HCT116 (cell line): ENCODE results near the gene STON2.

ENCODE experiments used
- CEBPB ChIP-seq: IDR thresholded peaks from 2 replicates; pipeline ENCODE4 v1.6.1; 2012; ENCODE audit warnings: low read depth
- EZH2phosphoT487 ChIP-seq: fragments of 200-600 bp; IDR thresholded peaks from 2 replicates; pipeline ENCODE4 v1.6.1; 2018; ENCODE audit warnings: antibody characterized with exemption, borderline replicate concordance
- JUND ChIP-seq: IDR thresholded peaks from 2 replicates; pipeline ENCODE4 v1.6.1; 2012
- POLR2A ChIP-seq: IDR thresholded peaks from 2 replicates; pipeline ENCODE4 v1.7.0; 2011; ENCODE audit warnings: borderline replicate concordance; ENCODE audit not compliant: insufficient read depth, insufficient read length; ENCODE audit errors: extremely low read depth
- POLR2AphosphoS5 ChIP-seq: IDR thresholded peaks from 2 replicates; pipeline ENCODE4 v1.6.1; 2011; ENCODE audit warnings: mild to moderate bottlenecking, low read depth, low read length, moderate library complexity
- TF ChIP-seq, protein P1 (sequence below), 3 experiments: fragments of 200-600 bp in 1 of 3; sonication (generic) in 1 of 3; IDR thresholded peaks in 2 of 3; conservative IDR thresholded peaks in 1 of 3; 2 replicates each; pipeline ENCODE4 v1.5.1; 2012 to 2017; ENCODE audit warnings: low read depth in 2 of 3, low read length in 2 of 3, antibody characterized with exemption in 1 of 3, borderline replicate concordance in 1 of 3, control low read depth in 1 of 3, mild to moderate bottlenecking in 1 of 3, mixed read lengths in 1 of 3, mixed run types in 1 of 3, moderate library complexity in 1 of 3; ENCODE audit not compliant: insufficient read depth in 1 of 3
- TF ChIP-seq, protein P2 (sequence below): IDR thresholded peaks from 2 replicates; pipeline ENCODE4 v1.6.1; 2012

- TF ChIP-seq POLR2AphosphoS5 = no peak
- no peak for TF ChIP-seq POLR2A
- TF ChIP-seq, protein P1, sequence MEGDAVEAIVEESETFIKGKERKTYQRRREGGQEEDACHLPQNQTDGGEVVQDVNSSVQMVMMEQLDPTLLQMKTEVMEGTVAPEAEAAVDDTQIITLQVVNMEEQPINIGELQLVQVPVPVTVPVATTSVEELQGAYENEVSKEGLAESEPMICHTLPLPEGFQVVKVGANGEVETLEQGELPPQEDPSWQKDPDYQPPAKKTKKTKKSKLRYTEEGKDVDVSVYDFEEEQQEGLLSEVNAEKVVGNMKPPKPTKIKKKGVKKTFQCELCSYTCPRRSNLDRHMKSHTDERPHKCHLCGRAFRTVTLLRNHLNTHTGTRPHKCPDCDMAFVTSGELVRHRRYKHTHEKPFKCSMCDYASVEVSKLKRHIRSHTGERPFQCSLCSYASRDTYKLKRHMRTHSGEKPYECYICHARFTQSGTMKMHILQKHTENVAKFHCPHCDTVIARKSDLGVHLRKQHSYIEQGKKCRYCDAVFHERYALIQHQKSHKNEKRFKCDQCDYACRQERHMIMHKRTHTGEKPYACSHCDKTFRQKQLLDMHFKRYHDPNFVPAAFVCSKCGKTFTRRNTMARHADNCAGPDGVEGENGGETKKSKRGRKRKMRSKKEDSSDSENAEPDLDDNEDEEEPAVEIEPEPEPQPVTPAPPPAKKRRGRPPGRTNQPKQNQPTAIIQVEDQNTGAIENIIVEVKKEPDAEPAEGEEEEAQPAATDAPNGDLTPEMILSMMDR (IDR thresholded peaks at IDR 0.05 in 2 of 3, conservative IDR thresholded peaks at IDR 0.05 in 1 of 3; ENCODE audit: borderline replicate concordance in 1 of 3, insufficient read depth in 1 of 3, low read depth in 2 of 3, low read length in 2 of 3) = no peak
- TF ChIP-seq JUND = no peak
- no peak for TF ChIP-seq EZH2phosphoT487
- no peak for TF ChIP-seq CEBPB
- TF ChIP-seq, protein P2, sequence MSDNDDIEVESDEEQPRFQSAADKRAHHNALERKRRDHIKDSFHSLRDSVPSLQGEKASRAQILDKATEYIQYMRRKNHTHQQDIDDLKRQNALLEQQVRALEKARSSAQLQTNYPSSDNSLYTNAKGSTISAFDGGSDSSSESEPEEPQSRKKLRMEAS = no peak
Observed at GRCh38 chr14:81273961-81274575, 126.1 kb downstream of the STON2 start.
